HL-60 (cell line): ENCODE data around the gene LRRN1.

ENCODE experiments used
- CTCF ChIP-seq: IDR thresholded peaks from one replicate; pipeline ENCODE4 v1.5.1; 2011; ENCODE audit warnings: low read length, control low read depth, inconsistent platforms; ENCODE audit not compliant: insufficient read depth
- POLR2AphosphoS5 ChIP-seq: IDR thresholded peaks from 2 replicates; pipeline ENCODE4 v1.6.1; 2012; ENCODE audit warnings: low read depth
- REST ChIP-seq: IDR thresholded peaks from 2 replicates; pipeline ENCODE4 v1.6.1; 2012; ENCODE audit warnings: low read depth; ENCODE audit not compliant: insufficient replicate concordance

- no peak for TF ChIP-seq CTCF
- TF ChIP-seq POLR2AphosphoS5 = no peak
- no peak for TF ChIP-seq REST
Observed at GRCh38 chr3:3753416-3753815, 45.8 kb upstream of the LRRN1 start.
